ENCODE data around the gene RASA3. TPM values are rescaled to one million over a fixed set of nuclear protein-coding genes. Genes with fewer than 3 reads are reported as not detected.

RASA3 gene
- total and polyA plus RNA-seq, 10 of the 15 experiments (the other 5 are each of a cell fraction or from before 2014, with no cell fraction given) = 0.79 to 33.9 (median 17.6) TPM

DNA sequence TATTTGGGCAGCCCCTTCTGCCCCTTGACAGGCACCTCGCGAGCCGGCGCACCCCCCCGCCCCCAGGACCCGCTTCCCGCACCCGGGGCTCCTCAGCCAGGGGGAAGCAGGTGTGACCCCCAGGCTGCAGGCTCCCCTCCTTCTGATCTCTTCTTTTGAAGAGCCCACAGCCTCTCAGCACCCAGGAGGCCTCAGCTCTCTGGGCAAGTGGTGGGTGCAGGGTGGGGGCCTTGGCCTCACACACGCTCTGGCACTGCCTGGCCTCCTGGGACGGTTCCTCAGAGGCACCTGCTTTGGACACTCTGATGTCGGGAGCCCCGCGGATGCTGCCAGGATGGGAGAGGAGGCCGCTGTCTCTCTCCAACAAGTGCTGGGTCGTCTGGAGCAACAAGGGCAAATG, 157.0 kb downstream of the RASA3 start:
- Histone ChIP-seq H4K20me1 (ENCODE audit: control insufficient read depth, insufficient read depth) (no peaks in the 10 kb centered on the region), H3K27me3 (replicated peaks in 1 of 2; ENCODE audit: control insufficient read depth in 2 of 2, insufficient read depth in 2 of 2, low read length in 1 of 2) (no peaks in the 10 kb centered on the region), H3K4me2 (ENCODE audit: control insufficient read depth, insufficient read depth) (no peak overlapping the region), H3K4me3 (no peak overlapping the region), H3K79me2 (ENCODE audit: control insufficient read depth, insufficient read depth, low read length) (no peaks in the 10 kb centered on the region), H3K9me3 (replicated peaks; ENCODE audit: control insufficient read depth, insufficient read depth, low read length) (no peaks in the 10 kb centered on the region), H3K4me1 (ENCODE audit: control insufficient read depth, insufficient read depth, low read length) (no peaks in the 10 kb centered on the region), H3K36me3 (ENCODE audit: control insufficient read depth in 2 of 2, insufficient read depth in 2 of 2, low read length in 1 of 2) (no peaks in the 10 kb centered on the region; a peak in 1 of 4 replicates), H3K9ac (ENCODE audit: control insufficient read depth, insufficient read depth, low read length) (no peak overlapping the region), H3K27ac (ENCODE audit: control insufficient read depth, insufficient read depth) (no peak overlapping the region), H2AFZ (ENCODE audit: control insufficient read depth, low read depth, low read length) (no peak overlapping the region)
- SMC1A ChIA-PET (ENCODE audit: uncharacterized antibody, unreplicated experiment) = no interaction called here
- TF ChIP-seq RUNX3 (IDR thresholded peaks at IDR 0.05; ENCODE audit: low read length) (no peak), MAX (IDR thresholded peaks at IDR 0.05; ENCODE audit: low read depth, low read length) (no peak), YBX1 (IDR thresholded peaks at IDR 0.05) (no peak), MTA3 (IDR thresholded peaks at IDR 0.05; ENCODE audit: borderline replicate concordance, low read length) (no peak), CHD2 (IDR thresholded peaks at IDR 0.05; ENCODE audit: borderline replicate concordance, low read depth, low read length) (no peak), HDGF (IDR thresholded peaks at IDR 0.05) (no peak), HCFC1 (IDR thresholded peaks at IDR 0.05; ENCODE audit: low read length) (no peak), FOS (IDR thresholded peaks at IDR 0.05; ENCODE audit: borderline replicate concordance, extremely low read depth, insufficient read length) (no peak), PRDM15 (CRISPR knock-in tag; IDR thresholded peaks at IDR 0.05) (no peak)
- TF ChIP-seq, protein P1, sequence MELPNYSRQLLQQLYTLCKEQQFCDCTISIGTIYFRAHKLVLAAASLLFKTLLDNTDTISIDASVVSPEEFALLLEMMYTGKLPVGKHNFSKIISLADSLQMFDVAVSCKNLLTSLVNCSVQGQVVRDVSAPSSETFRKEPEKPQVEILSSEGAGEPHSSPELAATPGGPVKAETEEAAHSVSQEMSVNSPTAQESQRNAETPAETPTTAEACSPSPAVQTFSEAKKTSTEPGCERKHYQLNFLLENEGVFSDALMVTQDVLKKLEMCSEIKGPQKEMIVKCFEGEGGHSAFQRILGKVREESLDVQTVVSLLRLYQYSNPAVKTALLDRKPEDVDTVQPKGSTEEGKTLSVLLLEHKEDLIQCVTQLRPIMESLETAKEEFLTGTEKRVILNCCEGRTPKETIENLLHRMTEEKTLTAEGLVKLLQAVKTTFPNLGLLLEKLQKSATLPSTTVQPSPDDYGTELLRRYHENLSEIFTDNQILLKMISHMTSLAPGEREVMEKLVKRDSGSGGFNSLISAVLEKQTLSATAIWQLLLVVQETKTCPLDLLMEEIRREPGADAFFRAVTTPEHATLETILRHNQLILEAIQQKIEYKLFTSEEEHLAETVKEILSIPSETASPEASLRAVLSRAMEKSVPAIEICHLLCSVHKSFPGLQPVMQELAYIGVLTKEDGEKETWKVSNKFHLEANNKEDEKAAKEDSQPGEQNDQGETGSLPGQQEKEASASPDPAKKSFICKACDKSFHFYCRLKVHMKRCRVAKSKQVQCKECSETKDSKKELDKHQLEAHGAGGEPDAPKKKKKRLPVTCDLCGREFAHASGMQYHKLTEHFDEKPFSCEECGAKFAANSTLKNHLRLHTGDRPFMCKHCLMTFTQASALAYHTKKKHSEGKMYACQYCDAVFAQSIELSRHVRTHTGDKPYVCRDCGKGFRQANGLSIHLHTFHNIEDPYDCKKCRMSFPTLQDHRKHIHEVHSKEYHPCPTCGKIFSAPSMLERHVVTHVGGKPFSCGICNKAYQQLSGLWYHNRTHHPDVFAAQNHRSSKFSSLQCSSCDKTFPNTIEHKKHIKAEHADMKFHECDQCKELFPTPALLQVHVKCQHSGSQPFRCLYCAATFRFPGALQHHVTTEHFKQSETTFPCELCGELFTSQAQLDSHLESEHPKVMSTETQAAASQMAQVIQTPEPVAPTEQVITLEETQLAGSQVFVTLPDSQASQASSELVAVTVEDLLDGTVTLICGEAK (IDR thresholded peaks at IDR 0.05; ENCODE audit: borderline replicate concordance) = no peak
- intact Hi-C loops (cut with micrococcal nuclease; ENCODE audit: unreplicated experiment) (no loop called here), in situ Hi-C loops (cut with MboI) (no loop called here)
- 82% methylated on average over 15 of the region's 15 CpGs for WGBS (ENCODE audit: insufficient coverage, insufficient replicate concordance, low lambda C conversion rate, missing lambda C conversion rate)
- DNase-seq (ENCODE audit: low read depth, low spot score) (no peak), ATAC-seq (no peak), FAIRE-seq (no peak)
- BruUV-seq (replicated peaks) = no TSS peak
- POLR2A ChIA-PET = no interaction called here
- RAD21 ChIA-PET (ENCODE audit: unreplicated experiment) = no interaction called here
- CTCF ChIA-PET = no interaction called here

All from GM12878 (cell line).